Ammon's horn (tissue), 1 donor: ENCODE measurements around the gene WDR1.
A peak's percentile ranks its signal among the peaks of the same experiment; 100 is the strongest.

ENCODE experiments used
- DNase-seq: peaks from one replicate; pipeline ENCODE4 v3.0.0-alpha.2; 2016; ENCODE audit warnings: low spot score

Gene WDR1, protein sequence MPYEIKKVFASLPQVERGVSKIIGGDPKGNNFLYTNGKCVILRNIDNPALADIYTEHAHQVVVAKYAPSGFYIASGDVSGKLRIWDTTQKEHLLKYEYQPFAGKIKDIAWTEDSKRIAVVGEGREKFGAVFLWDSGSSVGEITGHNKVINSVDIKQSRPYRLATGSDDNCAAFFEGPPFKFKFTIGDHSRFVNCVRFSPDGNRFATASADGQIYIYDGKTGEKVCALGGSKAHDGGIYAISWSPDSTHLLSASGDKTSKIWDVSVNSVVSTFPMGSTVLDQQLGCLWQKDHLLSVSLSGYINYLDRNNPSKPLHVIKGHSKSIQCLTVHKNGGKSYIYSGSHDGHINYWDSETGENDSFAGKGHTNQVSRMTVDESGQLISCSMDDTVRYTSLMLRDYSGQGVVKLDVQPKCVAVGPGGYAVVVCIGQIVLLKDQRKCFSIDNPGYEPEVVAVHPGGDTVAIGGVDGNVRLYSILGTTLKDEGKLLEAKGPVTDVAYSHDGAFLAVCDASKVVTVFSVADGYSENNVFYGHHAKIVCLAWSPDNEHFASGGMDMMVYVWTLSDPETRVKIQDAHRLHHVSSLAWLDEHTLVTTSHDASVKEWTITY

GRCh38 chr4:10116569-10117358 lies at the start of gene WDR1:
WDR1 (minus strand) TSS chr4:10116799; CDS start chr4:10116666, 133 bp downstream.
- peak; percentile 94 for DNase-seq

- peak; percentile 74 for DNase-seq
Measured at GRCh38 chr4:10164877-10165283, 48.3 kb upstream of the WDR1 start.

- no peak for DNase-seq
Measured at GRCh38 chr4:10163296-10163695, 46.7 kb upstream of the WDR1 start.

- no peak for DNase-seq
Measured at GRCh38 chr4:10162341-10163000, 45.9 kb upstream of the WDR1 start.

- no peak for DNase-seq
Measured at GRCh38 chr4:10161840-10162239, 45.2 kb upstream of the WDR1 start.

DNA sequence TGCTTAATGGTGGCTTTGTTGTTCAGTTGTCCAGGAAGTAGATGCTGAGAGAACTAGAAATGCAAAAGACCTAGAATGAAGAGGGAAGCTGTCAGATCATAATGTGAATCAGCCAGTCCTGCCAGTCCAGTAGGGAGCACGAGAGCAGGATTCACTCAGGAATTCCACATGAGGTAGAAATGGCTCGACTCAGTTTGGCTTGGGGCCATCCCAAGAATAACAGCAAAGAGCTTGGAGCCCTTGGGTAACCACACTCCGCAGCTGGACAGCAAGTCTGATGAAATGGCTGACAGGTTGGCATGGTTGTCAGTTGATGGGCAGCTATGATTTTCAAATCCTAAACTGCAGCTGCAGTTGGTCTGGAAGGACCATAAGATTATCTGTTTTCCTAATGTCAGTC lies 44.5 kb upstream of the WDR1 start:
- no peak for DNase-seq

DNA sequence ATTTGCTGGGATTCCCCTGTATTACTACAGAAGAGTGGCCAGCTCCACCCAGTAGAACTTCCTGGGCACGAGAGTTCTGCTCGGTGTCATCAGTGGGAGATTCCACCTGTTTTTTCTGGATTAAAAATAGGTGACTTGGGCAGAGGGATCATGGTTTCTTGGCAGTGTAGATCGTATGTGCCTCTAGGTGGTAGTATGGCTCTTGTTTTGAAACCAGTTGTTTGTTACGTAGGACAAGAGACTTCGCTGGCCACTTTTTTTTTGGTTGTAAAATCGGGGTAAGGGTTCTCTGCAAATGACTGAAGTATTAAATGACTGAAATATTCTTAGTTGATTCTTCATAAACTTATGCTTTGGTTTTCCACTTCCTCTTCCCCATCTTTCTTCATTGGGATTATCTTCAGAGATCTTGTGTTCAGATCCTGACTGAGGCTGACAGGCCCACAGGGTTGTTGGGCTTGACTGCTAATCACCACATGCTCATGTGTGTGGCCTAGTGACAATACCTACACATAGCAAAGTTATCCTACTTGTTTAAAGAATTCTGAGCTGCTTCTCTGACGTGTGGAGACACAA lies 43.8 kb upstream of the WDR1 start:
- DNase-seq = peak; percentile 25

DNA sequence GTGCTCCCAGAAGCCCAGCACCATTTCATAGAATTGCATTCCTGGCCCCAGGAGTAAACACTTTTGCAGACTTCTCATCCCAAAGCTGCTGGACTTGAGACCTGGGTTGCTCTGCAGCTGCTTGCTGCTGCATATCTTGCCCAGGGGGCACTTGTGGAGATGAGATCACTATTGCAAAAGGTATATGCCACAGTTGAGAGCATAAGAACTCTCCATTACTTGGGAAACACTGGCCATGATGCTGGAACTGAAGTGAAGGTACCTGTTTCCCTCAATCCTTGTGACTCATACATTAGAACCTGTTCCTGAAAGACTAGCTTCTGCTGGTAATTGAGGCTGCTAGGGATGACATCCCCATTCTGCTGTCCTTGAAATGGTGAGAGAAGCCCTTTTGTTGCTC lies 43.1 kb upstream of the WDR1 start:
- DNase-seq = no peak

DNA sequence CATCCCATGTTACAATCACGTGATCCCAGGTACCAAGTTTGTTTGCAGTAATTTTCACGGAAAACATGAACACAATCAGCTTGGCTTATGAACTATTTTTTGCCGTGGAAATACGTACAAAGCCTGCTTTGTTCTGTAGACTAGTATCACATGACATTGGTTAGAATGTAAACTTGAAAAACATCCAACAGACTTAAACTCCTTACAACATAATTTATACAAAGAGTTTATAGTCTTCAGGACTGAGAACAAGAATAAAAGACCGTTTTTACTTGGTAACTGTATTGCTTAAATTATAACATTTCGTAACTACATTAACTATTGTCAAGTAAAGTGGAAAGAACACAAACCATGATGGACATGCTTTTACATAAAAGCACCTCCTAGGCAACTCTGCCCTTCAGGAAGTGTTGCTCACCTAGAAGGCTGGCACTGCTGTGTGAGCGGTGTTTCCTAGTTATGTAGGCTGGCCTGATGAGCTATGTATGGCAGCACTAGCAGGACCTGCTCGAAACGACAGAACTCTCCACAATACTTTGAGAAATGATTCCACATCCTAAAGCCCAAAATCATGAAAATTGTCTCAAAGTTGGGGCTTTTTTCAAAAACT lies 41.8 kb upstream of the WDR1 start:
- no peak for DNase-seq

- DNase-seq = peak; percentile 84
Measured at GRCh38 chr4:10157478-10158332, 41.1 kb upstream of the WDR1 start.

GRCh38 chr4:10154241-10154640 lies 37.6 kb upstream of the WDR1 start:
- DNase-seq = no peak

DNA sequence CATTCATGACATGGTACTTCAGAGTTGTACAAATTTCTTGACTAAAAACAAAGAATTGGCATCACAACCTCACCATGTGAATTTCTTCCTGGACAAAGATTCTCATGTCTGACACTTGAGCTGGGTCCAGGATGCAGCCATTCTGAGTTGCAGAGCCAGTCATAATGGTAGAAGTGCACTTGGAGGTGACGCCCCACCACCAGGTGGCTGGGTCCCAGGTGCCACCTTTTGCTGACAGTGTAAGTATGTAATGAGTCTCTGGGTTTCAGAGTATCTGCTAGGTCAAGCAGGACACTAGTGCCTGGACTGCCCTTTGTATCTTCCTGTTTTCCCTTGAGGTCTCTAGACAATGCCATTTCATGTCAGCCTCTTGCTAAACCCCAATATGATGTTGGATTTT lies 36.6 kb upstream of the WDR1 start:
- DNase-seq = no peak

DNA sequence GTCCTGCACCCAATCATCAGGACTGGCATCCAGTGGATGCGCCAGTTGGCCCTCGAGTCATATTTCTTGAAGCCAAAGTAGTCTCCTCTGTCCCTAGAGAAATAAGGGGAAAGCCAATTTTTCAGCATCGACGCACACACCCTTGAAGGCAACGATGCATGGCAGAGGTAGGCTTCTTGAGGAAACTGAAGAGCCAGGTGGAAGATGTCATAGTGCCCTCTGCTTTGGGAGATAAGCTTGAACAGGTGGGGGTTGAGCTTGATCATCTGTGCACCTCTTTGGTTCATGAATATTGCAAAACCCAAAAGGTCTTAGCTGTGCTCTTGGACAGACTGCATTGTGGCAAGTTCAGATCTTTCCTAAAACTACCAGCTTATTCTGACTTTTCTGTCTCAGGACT lies 34.6 kb upstream of the WDR1 start:
- no peak for DNase-seq

GRCh38 chr4:10144966-10145365 lies 28.4 kb upstream of the WDR1 start:
- no peak for DNase-seq

DNA sequence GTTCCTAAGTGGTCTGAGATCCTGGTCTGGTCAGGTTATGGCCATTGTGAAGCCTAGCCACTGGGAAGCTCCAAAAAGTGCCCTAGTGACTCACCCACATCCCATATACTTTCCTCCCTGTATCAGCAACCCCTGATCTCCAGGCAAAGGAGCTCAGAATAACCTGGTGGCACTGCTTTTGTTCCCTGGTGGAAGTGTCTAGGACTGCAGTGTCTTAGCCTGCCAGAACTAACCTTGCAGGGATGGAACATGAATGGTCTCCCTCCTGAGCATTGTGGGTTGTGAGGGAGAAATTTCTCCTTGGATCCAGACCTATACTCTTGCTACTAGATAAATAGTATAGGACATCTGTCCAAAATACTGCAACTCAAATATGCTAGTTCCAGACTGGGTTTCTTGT lies 27.9 kb upstream of the WDR1 start:
- DNase-seq = no peak

DNA sequence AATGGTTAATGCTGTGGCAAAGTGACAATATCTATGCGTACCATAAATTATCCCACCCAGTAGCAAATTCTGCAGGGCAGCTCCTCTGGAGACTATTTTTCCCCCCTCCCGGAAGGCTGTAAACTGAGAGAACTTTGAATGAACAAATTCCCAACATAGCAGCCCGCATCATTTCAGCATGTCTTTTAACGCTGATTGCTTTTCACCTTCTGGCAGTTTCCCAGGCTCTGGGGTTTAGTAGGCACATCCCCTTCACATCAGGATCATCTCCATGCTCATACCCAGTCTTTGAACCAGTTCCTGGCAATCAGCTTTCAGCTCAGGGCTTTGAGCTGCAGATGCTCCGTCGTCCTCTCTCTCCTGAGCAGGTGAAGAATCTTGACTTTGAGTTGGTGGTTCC lies 26.6 kb upstream of the WDR1 start:
- DNase-seq = no peak

DNA sequence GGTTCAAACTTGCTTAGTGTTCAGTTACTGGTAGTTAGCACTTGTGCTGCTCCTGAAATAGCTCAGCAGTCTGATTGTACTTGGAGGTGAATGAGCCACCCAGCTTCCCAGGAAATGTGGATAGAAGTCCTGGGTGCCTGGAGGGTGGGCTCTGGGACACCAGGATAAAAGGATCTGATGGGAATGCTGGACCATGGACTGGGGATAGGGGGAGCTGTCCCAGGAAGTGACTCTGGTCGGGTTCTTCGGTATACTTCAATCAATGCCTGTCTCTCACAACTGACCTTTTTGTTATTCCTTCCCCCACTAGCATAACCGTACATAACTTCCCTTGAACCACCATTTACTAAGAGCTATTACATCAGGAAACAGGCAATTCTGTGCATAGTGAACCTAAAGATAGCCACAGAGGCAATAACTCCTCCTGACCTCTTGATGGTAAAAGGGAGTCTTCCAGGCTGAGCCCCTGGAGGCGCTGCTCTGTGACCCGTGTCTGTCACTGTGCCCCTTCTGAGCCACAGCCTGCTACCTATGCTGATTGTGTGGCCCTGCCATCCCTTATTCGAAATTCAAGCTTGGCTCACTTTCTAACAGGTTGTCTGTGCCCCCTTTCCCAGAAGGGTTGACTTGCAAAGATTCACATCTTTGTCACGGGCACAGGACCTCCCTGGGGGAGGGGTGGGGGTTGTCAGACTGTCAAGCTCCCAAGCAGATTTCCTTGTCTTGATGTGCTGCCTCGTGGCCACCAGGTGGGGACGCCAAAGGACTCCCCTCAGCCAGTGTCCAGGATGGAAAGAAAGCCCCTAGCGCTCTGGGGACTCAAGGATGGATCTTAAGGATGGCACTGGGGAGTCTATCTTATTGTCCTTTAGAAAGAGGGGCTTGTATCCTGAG lies 24.5 kb upstream of the WDR1 start:
- DNase-seq = no peak

GRCh38 chr4:10139518-10139917 lies 22.9 kb upstream of the WDR1 start:
- DNase-seq = no peak

DNA sequence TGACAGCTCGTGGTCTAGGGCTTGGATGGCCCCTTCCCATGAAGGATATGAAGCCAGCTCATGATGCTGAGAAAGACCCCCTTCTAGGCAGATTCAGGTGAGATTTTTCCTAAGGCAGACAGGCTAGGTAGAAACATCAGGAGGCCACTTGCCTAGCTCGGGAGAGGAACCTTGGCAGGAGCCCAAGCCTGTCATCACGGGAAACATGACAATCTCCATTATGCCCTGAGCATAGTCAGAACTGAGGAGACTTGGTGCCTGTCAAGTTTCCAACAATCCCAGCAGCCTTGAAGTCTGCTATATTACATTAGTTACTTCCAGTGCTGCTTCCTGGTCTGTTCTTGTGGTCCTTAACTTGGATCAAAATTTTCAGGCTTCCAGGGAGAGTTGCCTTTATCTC lies 18.7 kb upstream of the WDR1 start:
- DNase-seq = no peak

DNA sequence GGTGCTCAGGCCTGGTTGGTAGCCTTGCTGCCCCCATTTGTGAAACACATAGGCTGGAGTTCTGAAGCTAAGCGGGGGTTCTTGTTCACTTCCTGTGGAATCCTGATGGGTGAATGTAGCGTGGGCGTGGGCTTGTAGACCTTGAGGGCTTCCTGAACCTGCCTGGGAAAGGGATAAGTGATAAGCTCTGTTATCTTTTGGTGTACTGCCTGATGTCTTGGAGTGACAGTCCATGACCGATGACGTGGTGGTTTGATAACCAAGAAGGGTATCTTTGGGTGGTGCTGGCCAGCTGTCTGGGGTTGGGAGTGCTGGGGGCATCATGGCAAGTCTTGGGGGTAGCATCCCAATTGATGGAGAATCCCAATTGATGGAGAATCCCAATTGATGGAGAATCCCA lies 17.5 kb upstream of the WDR1 start:
- no peak for DNase-seq
